ENCODE results near the gene TSNAXIP1.

TSNAXIP1 gene

GRCh38 chr16:67790071-67790470 lies 16.6 kb upstream of the TSNAXIP1 start:
- no peak overlapping the region for H3K9ac ChIP-seq (ENCODE audit: low read depth, low read length)

GRCh38 chr16:67796099-67796718 lies 10.5 kb upstream of the TSNAXIP1 start:
- H3K36me3 ChIP-seq (ENCODE audit: control insufficient read depth, insufficient read depth, low read length): peaks cover 5% of the 10 kb centered on the region

More at GRCh38 chr16:67790071-67790470, 16.6 kb upstream of the TSNAXIP1 start:
- no peaks in the 10 kb centered on the region for H3K36me3 ChIP-seq (ENCODE audit: control insufficient read depth, insufficient read depth, low read length)
- no peak overlapping the region for H3K4me3 ChIP-seq (ENCODE audit: low read depth, low read length)
- H3K27me3 ChIP-seq (ENCODE audit: control insufficient read depth, insufficient read depth, low read length): no peaks in the 10 kb centered on the region
- no peaks in the 10 kb centered on the region for H3K9me3 ChIP-seq (ENCODE audit: control insufficient read depth, insufficient read depth, low read length)
- no peaks in the 10 kb centered on the region for H3K4me1 ChIP-seq (ENCODE audit: control insufficient read depth, insufficient read depth, low read length)

GRCh38 chr16:67800338-67800926 lies 6.3 kb upstream of the TSNAXIP1 start:
- Histone ChIP-seq H3K4me3 (ENCODE audit: low read depth, low read length) (no peak overlapping the region), H3K9ac (ENCODE audit: low read depth, low read length) (no peak overlapping the region), H3K27me3 (ENCODE audit: control insufficient read depth, insufficient read depth, low read length) (no peaks in the 10 kb centered on the region), H3K36me3 (ENCODE audit: control insufficient read depth, insufficient read depth, low read length) (peaks cover 5% of the 10 kb centered on the region), H3K9me3 (ENCODE audit: control insufficient read depth, insufficient read depth, low read length) (no peaks in the 10 kb centered on the region), H3K4me1 (ENCODE audit: control insufficient read depth, insufficient read depth, low read length) (peaks cover 5% of the 10 kb centered on the region)

More at GRCh38 chr16:67796099-67796718, 10.5 kb upstream of the TSNAXIP1 start:
- no peak overlapping the region for H3K9ac ChIP-seq (ENCODE audit: low read depth, low read length)
- H3K4me3 ChIP-seq (ENCODE audit: low read depth, low read length): no peak overlapping the region
- H3K4me1 ChIP-seq (ENCODE audit: control insufficient read depth, insufficient read depth, low read length): no peaks in the 10 kb centered on the region
- H3K27me3 ChIP-seq (ENCODE audit: control insufficient read depth, insufficient read depth, low read length): no peaks in the 10 kb centered on the region
- no peaks in the 10 kb centered on the region for H3K9me3 ChIP-seq (ENCODE audit: control insufficient read depth, insufficient read depth, low read length)

- Histone ChIP-seq H3K36me3 (ENCODE audit: control insufficient read depth, insufficient read depth, low read length) (peaks cover 5% of the 10 kb centered on the region), H3K9me3 (ENCODE audit: control insufficient read depth, insufficient read depth, low read length) (no peaks in the 10 kb centered on the region), H3K4me3 (ENCODE audit: low read depth, low read length) (no peak overlapping the region), H3K4me1 (ENCODE audit: control insufficient read depth, insufficient read depth, low read length) (peaks cover 5% of the 10 kb centered on the region), H3K27me3 (ENCODE audit: control insufficient read depth, insufficient read depth, low read length) (no peaks in the 10 kb centered on the region), H3K9ac (ENCODE audit: low read depth, low read length) (no peak overlapping the region)
Observed at GRCh38 chr16:67801241-67801640, 5.4 kb upstream of the TSNAXIP1 start.

GRCh38 chr16:67801883-67802282 lies 4.8 kb upstream of the TSNAXIP1 start:
- H3K4me1 ChIP-seq (ENCODE audit: control insufficient read depth, insufficient read depth, low read length): peaks cover 5% of the 10 kb centered on the region
- no peak overlapping the region for H3K9ac ChIP-seq (ENCODE audit: low read depth, low read length)
- no peak overlapping the region for H3K4me3 ChIP-seq (ENCODE audit: low read depth, low read length)
- H3K9me3 ChIP-seq (ENCODE audit: control insufficient read depth, insufficient read depth, low read length): no peaks in the 10 kb centered on the region
- H3K27me3 ChIP-seq (ENCODE audit: control insufficient read depth, insufficient read depth, low read length): no peaks in the 10 kb centered on the region
- H3K36me3 ChIP-seq (ENCODE audit: control insufficient read depth, insufficient read depth, low read length): peaks cover 5% of the 10 kb centered on the region

- H3K9ac ChIP-seq (ENCODE audit: low read depth, low read length): no peak overlapping the region
- peaks cover 5% of the 10 kb centered on the region for H3K36me3 ChIP-seq (ENCODE audit: control insufficient read depth, insufficient read depth, low read length)
- peaks cover 5% of the 10 kb centered on the region for H3K4me1 ChIP-seq (ENCODE audit: control insufficient read depth, insufficient read depth, low read length)
Observed at GRCh38 chr16:67803894-67804293, 2.8 kb upstream of the TSNAXIP1 start.

GRCh38 chr16:67804853-67805542 lies 1.7 kb upstream of the TSNAXIP1 start:
- Histone ChIP-seq H3K36me3 (ENCODE audit: control insufficient read depth, insufficient read depth, low read length) (peaks cover 4% of the 10 kb centered on the region), H3K27me3 (ENCODE audit: control insufficient read depth, insufficient read depth, low read length) (no peaks in the 10 kb centered on the region), H3K4me3 (ENCODE audit: low read depth, low read length) (peak overlapping the region; percentile 96), H3K9ac (ENCODE audit: low read depth, low read length) (no peak overlapping the region), H3K4me1 (ENCODE audit: control insufficient read depth, insufficient read depth, low read length) (peaks cover 5% of the 10 kb centered on the region), H3K9me3 (ENCODE audit: control insufficient read depth, insufficient read depth, low read length) (no peaks in the 10 kb centered on the region)

More at GRCh38 chr16:67803894-67804293, 2.8 kb upstream of the TSNAXIP1 start:
- Histone ChIP-seq H3K4me3 (ENCODE audit: low read depth, low read length) (no peak overlapping the region), H3K27me3 (ENCODE audit: control insufficient read depth, insufficient read depth, low read length) (no peaks in the 10 kb centered on the region), H3K9me3 (ENCODE audit: control insufficient read depth, insufficient read depth, low read length) (no peaks in the 10 kb centered on the region)

GRCh38 chr16:67805718-67806427 lies 816 bp upstream of the TSNAXIP1 start:
- Histone ChIP-seq H3K4me3 (ENCODE audit: low read depth, low read length) (peak overlapping the region; percentile 96), H3K27me3 (ENCODE audit: control insufficient read depth, insufficient read depth, low read length) (no peaks in the 10 kb centered on the region), H3K9me3 (ENCODE audit: control insufficient read depth, insufficient read depth, low read length) (no peaks in the 10 kb centered on the region), H3K4me1 (ENCODE audit: control insufficient read depth, insufficient read depth, low read length) (peaks cover 5% of the 10 kb centered on the region), H3K9ac (ENCODE audit: low read depth, low read length) (peak overlapping the region; percentile 97), H3K36me3 (ENCODE audit: control insufficient read depth, insufficient read depth, low read length) (no peaks in the 10 kb centered on the region)

GRCh38 chr16:67807148-67807682 lies 526 bp downstream of the TSNAXIP1 start:
- no peaks in the 10 kb centered on the region for H3K36me3 ChIP-seq (ENCODE audit: control insufficient read depth, insufficient read depth, low read length)
- no peaks in the 10 kb centered on the region for H3K27me3 ChIP-seq (ENCODE audit: control insufficient read depth, insufficient read depth, low read length)
- no peak overlapping the region for H3K9ac ChIP-seq (ENCODE audit: low read depth, low read length)
- peak overlapping the region; percentile 66 for H3K4me3 ChIP-seq (ENCODE audit: low read depth, low read length)
- H3K9me3 ChIP-seq (ENCODE audit: control insufficient read depth, insufficient read depth, low read length): no peaks in the 10 kb centered on the region
- H3K4me1 ChIP-seq (ENCODE audit: control insufficient read depth, insufficient read depth, low read length): peaks cover 5% of the 10 kb centered on the region

GRCh38 chr16:67811899-67812298 lies 5.2 kb downstream of the TSNAXIP1 start:
- Histone ChIP-seq H3K4me3 (ENCODE audit: low read depth, low read length) (no peak overlapping the region), H3K4me1 (ENCODE audit: control insufficient read depth, insufficient read depth, low read length) (peaks cover 2% of the 10 kb centered on the region), H3K36me3 (ENCODE audit: control insufficient read depth, insufficient read depth, low read length) (no peaks in the 10 kb centered on the region), H3K27me3 (ENCODE audit: control insufficient read depth, insufficient read depth, low read length) (no peaks in the 10 kb centered on the region), H3K9me3 (ENCODE audit: control insufficient read depth, insufficient read depth, low read length) (no peaks in the 10 kb centered on the region), H3K9ac (ENCODE audit: low read depth, low read length) (no peak overlapping the region)

GRCh38 chr16:67814567-67814966 lies 7.9 kb downstream of the TSNAXIP1 start:
- Histone ChIP-seq H3K4me1 (ENCODE audit: control insufficient read depth, insufficient read depth, low read length) (peaks cover 2% of the 10 kb centered on the region), H3K4me3 (ENCODE audit: low read depth, low read length) (no peak overlapping the region), H3K9me3 (ENCODE audit: control insufficient read depth, insufficient read depth, low read length) (no peaks in the 10 kb centered on the region), H3K36me3 (ENCODE audit: control insufficient read depth, insufficient read depth, low read length) (no peaks in the 10 kb centered on the region), H3K27me3 (ENCODE audit: control insufficient read depth, insufficient read depth, low read length) (no peaks in the 10 kb centered on the region), H3K9ac (ENCODE audit: low read depth, low read length) (no peak overlapping the region)
